Gastroesophageal sphincter (tissue), 4 donors: ENCODE results near the gene ATP1A2. TPM values are rescaled to one million over a fixed set of nuclear protein-coding genes. Genes with fewer than 3 reads are reported as not detected.
A peak's percentile ranks its signal among the peaks of the same experiment; 100 is the strongest.

Source experiments
- ATAC-seq: fragments of 150-250 bp; one replicate; pipeline ENCODE4 v1.9.1; 2016; ENCODE audit warnings: mild to moderate bottlenecking, moderate library complexity
- H3K27ac ChIP-seq, 4 donors: fragments of 200-600 bp; sonication (generic) in 3 of 4; 1 replicate in 3 of 4; 2 replicates in 1 of 4; pipeline ENCODE4 v1.5.1; 2016 to 2019
- H3K27me3 ChIP-seq: fragments of 200-600 bp; sonication (generic); one replicate; pipeline ENCODE4 v1.5.1; 2019
- H3K36me3 ChIP-seq, 2 donors: fragments of 200-600 bp; sonication (generic); one replicate each; pipeline ENCODE4 v1.5.1; 2019; ENCODE audit warnings: control low read depth in 1 of 2
- H3K4me1 ChIP-seq, 3 donors: fragments of 200-600 bp; sonication (generic); 1 replicate in 2 of 3; 2 replicates in 1 of 3; pipeline ENCODE4 v1.5.1; 2016 to 2019; ENCODE audit warnings: control low read depth in 2 of 3
- H3K4me3 ChIP-seq, 2 donors: fragments of 200-600 bp; sonication (generic); one replicate each; pipeline ENCODE4 v1.5.1; 2019; ENCODE audit warnings: mild to moderate bottlenecking in 1 of 2, moderate library complexity in 1 of 2
- H3K9me3 ChIP-seq, 3 donors: fragments of 200-600 bp; sonication (generic); one replicate each; pipeline ENCODE4 v1.5.1; 2017 to 2019; ENCODE audit warnings: control low read depth in 2 of 3
- CTCF ChIP-seq, 4 experiments: fragments of 200-600 bp in 2 of 4; fragments of 450-650 bp in 2 of 4; sonication (generic) in 1 of 4; IDR thresholded peaks; one replicate each; pipeline ENCODE4 v1.5.1; 2017 to 2019; ENCODE audit warnings: antibody characterized with exemption in 4 of 4, mild to moderate bottlenecking in 2 of 4, moderate library complexity in 2 of 4
- EP300 ChIP-seq: sonication (generic); formaldehyde crosslinking; IDR thresholded peaks from one replicate; pipeline ENCODE4 v1.6.1; 2017; ENCODE audit warnings: antibody characterized with exemption, mild to moderate bottlenecking
- POLR2A ChIP-seq, 2 donors: fragments of 450-650 bp; IDR thresholded peaks; one replicate each; pipeline ENCODE4 v1.6.1; 2017; ENCODE audit warnings: antibody characterized with exemption in 2 of 2, mild to moderate bottlenecking in 2 of 2, moderate library complexity in 1 of 2
- POLR2AphosphoS5 ChIP-seq: sonication (generic); formaldehyde crosslinking; IDR thresholded peaks from one replicate; pipeline ENCODE4 v1.6.1; 2017; ENCODE audit warnings: antibody characterized with exemption
- WGBS, 2 donors: methylation state at CpG; one replicate each; pipeline ENCODE4 v1.1.5; 2018; ENCODE audit warnings: low coverage in 1 of 2; 5-methylcytosine and 5-hydroxymethylcytosine counted together
- total RNA-seq, 4 donors: library from RNA; depleted of rRNA; stranded (reverse); fragments of >200 nt; gene quantifications; one replicate each; pipeline ENCODE4 v1.1.0, GENCODE V29; 2016

ATP1A2 gene
- total RNA-seq, 4 donors from 2014 or later: 100 to 348 (median 142) TPM

GRCh38 chr1:160094291-160094625, 21.3 kb upstream of the ATP1A2 start:
- Histone ChIP-seq H3K4me3 (no peak overlapping the region), H3K27me3 (no peaks in the 10 kb centered on the region), H3K36me3 (peaks cover 0 to 59% of the 10 kb centered on the region in 2 donors), H3K4me1 (peaks cover 0 to 32% (median 20%) of the 10 kb centered on the region in 3 donors), H3K27ac (no peak overlapping the region), H3K9me3 (no peaks in the 10 kb centered on the region)
- no peak for ATAC-seq
- TF ChIP-seq POLR2AphosphoS5 (no peak), CTCF (IDR thresholded peaks at IDR 0.05) (no peak), EP300 (no peak), POLR2A (IDR thresholded peaks at IDR 0.05) (no peak)
- 55 to 74% methylated on average over 3 of the region's 4 CpGs for WGBS, 2 donors

GRCh38 chr1:160094806-160095205, 20.8 kb upstream of the ATP1A2 start:
- H3K4me3 ChIP-seq: no peak overlapping the region
- TF ChIP-seq CTCF (IDR thresholded peaks at IDR 0.05) (no peak), POLR2A (IDR thresholded peaks at IDR 0.05) (no peak), EP300 (no peak), POLR2AphosphoS5 (no peak)
- no peak for ATAC-seq
- no peaks in the 10 kb centered on the region for H3K9me3 ChIP-seq
- peaks cover 0 to 38% (median 20%) of the 10 kb centered on the region in 3 donors for H3K4me1 ChIP-seq
- no peaks in the 10 kb centered on the region for H3K27me3 ChIP-seq
- no peak overlapping the region for H3K27ac ChIP-seq
- 90% methylated on average over 2 of the region's 14 CpGs; no CpG with 5 or more reads in 1 of the 2 donors for WGBS, 2 donors
- H3K36me3 ChIP-seq: peaks cover 0 to 54% of the 10 kb centered on the region in 2 donors

- Histone ChIP-seq H3K4me1 (peaks cover 0 to 42% (median 20%) of the 10 kb centered on the region in 3 donors), H3K27ac (peak overlapping the region in 1 of 4 donors; percentile 97)
- WGBS, 2 donors: 80% methylated on average over 1 of the region's 4 CpGs; no CpG with 5 or more reads in 1 of the 2 donors
Measured at GRCh38 chr1:160095382-160096105, 20.0 kb upstream of the ATP1A2 start.

GRCh38 chr1:160096274-160097116, 19.1 kb upstream of the ATP1A2 start:
- ATAC-seq: peak; percentile 28
- TF ChIP-seq POLR2A (IDR thresholded peaks at IDR 0.05) (no peak), CTCF (IDR thresholded peaks at IDR 0.05) (no peak), POLR2AphosphoS5 (no peak), EP300 (no peak)
- Histone ChIP-seq H3K9me3 (no peaks in the 10 kb centered on the region), H3K36me3 (peaks cover 0 to 37% of the 10 kb centered on the region in 2 donors), H3K27ac (peak overlapping the region in 3 of 4 donors; percentile 94 to 97 (median 97)), H3K4me1 (peaks cover 0 to 51% (median 24%) of the 10 kb centered on the region in 3 donors), H3K27me3 (no peaks in the 10 kb centered on the region), H3K4me3 (peak overlapping the region in 1 of 2 donors; percentile 94)
- 60 to 80% methylated on average over 1 of the region's 4 CpGs for WGBS, 2 donors

More at GRCh38 chr1:160095382-160096105, 20.0 kb upstream of the ATP1A2 start:
- Histone ChIP-seq H3K9me3 (no peaks in the 10 kb centered on the region), H3K4me3 (no peak overlapping the region), H3K27me3 (no peaks in the 10 kb centered on the region), H3K36me3 (peaks cover 0 to 46% of the 10 kb centered on the region in 2 donors)
- TF ChIP-seq CTCF (IDR thresholded peaks at IDR 0.05) (no peak), POLR2A (IDR thresholded peaks at IDR 0.05) (no peak), EP300 (no peak), POLR2AphosphoS5 (no peak)
- ATAC-seq: no peak
